Retina (tissue), 1 donor: ENCODE measurements around the gene DCHS1.
"Not testable (repeated sequence)": the region's sequence is repeated elsewhere in the genome, so short reads cannot be mapped to it uniquely, and the experiment has no call there.

Experiments used
- DNase-seq: peaks from one replicate; pipeline ENCODE4 v3.0.0-alpha.2; 2016

DCHS1 gene

GRCh38 chr11:6655790-6656583 is at the start of gene DCHS1:
DCHS1 (minus strand) TSS chr11:6655809; CDS start chr11:6641613, 14,196 bp downstream.
- DNase-seq = peak; percentile 67

- DNase-seq = peak; percentile 44
Observed at GRCh38 chr11:6703247-6704063, 47.8 kb upstream of the DCHS1 start.

GRCh38 chr11:6701955-6702354 is 46.3 kb upstream of the DCHS1 start:
- not testable (repeated sequence) for DNase-seq

- DNase-seq = no peak
Observed at GRCh38 chr11:6695377-6695776, 39.8 kb upstream of the DCHS1 start.

- DNase-seq = no peak
Observed at GRCh38 chr11:6694229-6694535, 38.6 kb upstream of the DCHS1 start.

GRCh38 chr11:6693342-6694228 is 38.0 kb upstream of the DCHS1 start:
- no peak for DNase-seq

GRCh38 chr11:6692128-6692527 is 36.5 kb upstream of the DCHS1 start:
- DNase-seq = no peak

GRCh38 chr11:6690431-6691132 is 35.0 kb upstream of the DCHS1 start:
- DNase-seq = not testable (repeated sequence)

GRCh38 chr11:6687876-6688275 is 32.3 kb upstream of the DCHS1 start:
- no peak for DNase-seq

GRCh38 chr11:6686006-6686405 is 30.4 kb upstream of the DCHS1 start:
- no peak for DNase-seq

GRCh38 chr11:6684068-6684467 is 28.5 kb upstream of the DCHS1 start:
- DNase-seq = not testable (repeated sequence)

GRCh38 chr11:6682936-6683861 is 27.6 kb upstream of the DCHS1 start, which contains the start of gene MRPL17:
MRPL17 (minus strand) TSS chr11:6683340; CDS start chr11:6683296, 44 bp downstream.
- DNase-seq = peak; percentile 99

GRCh38 chr11:6682591-6682935 is 27.0 kb upstream of the DCHS1 start:
- DNase-seq = no peak

GRCh38 chr11:6681949-6682348 is 26.3 kb upstream of the DCHS1 start:
- DNase-seq = no peak

GRCh38 chr11:6681505-6681904 is 25.9 kb upstream of the DCHS1 start:
- DNase-seq = no peak

GRCh38 chr11:6677018-6677417 is 21.4 kb upstream of the DCHS1 start:
- no peak for DNase-seq

GRCh38 chr11:6674862-6675261 is 19.3 kb upstream of the DCHS1 start:
- no peak for DNase-seq

GRCh38 chr11:6674219-6674597 is 18.6 kb upstream of the DCHS1 start:
- DNase-seq = no peak

GRCh38 chr11:6673523-6674218 is 18.1 kb upstream of the DCHS1 start:
- no peak for DNase-seq

GRCh38 chr11:6671991-6672390 is 16.4 kb upstream of the DCHS1 start:
- DNase-seq = no peak
